ENCODE results near the gene MYBPC2. TPM values are rescaled to one million over a fixed set of nuclear protein-coding genes. Genes with fewer than 3 reads are reported as not detected.

Gene MYBPC2
- total RNA-seq, 4 donors from 2014 or later: not detected

- no peak overlapping the region for H3K27ac ChIP-seq
- TF ChIP-seq EP300 (IDR thresholded peaks at IDR 0.05): no peak
- TF ChIP-seq CTCF (IDR thresholded peaks at IDR 0.05): no peak
- no peak for TF ChIP-seq POLR2A (IDR thresholded peaks at IDR 0.05)
- no peak for TF ChIP-seq POLR2AphosphoS5 (IDR thresholded peaks at IDR 0.05)
- H3K9me3 ChIP-seq: no peaks in the 10 kb centered on the region
- no peak overlapping the region for H3K4me3 ChIP-seq
- WGBS, 2 donors (ENCODE audit: low coverage in 1 of 2): 71 to 73% methylated on average over 3 of the region's 3 CpGs
- no peak for ATAC-seq
- peaks cover 0 to 12% (median 4%) of the 10 kb centered on the region in 3 donors for H3K4me1 ChIP-seq
- peaks cover 84% of the 10 kb centered on the region for H3K27me3 ChIP-seq
- H3K36me3 ChIP-seq: no peaks in the 10 kb centered on the region
Observed at GRCh38 chr19:50420808-50421207, 11.9 kb upstream of the MYBPC2 start.

GRCh38 chr19:50422397-50423278 is 10.1 kb upstream of the MYBPC2 start:
- WGBS, 2 donors (ENCODE audit: low coverage in 1 of 2): 68 to 80% methylated on average over 3 to 6 of the region's 18 CpGs
- Histone ChIP-seq H3K9me3 (no peaks in the 10 kb centered on the region), H3K4me1 (peaks cover 0 to 13% (median 4%) of the 10 kb centered on the region in 3 donors), H3K27me3 (peaks cover 74% of the 10 kb centered on the region), H3K4me3 (no peak overlapping the region), H3K36me3 (no peaks in the 10 kb centered on the region), H3K27ac (no peak overlapping the region)
- ATAC-seq: no peak
- TF ChIP-seq POLR2AphosphoS5 (IDR thresholded peaks at IDR 0.05) (no peak), CTCF (IDR thresholded peaks at IDR 0.05) (no peak), EP300 (IDR thresholded peaks at IDR 0.05) (no peak), POLR2A (IDR thresholded peaks at IDR 0.05) (no peak)

GRCh38 chr19:50423279-50424113 is 9.2 kb upstream of the MYBPC2 start:
- H3K9me3 ChIP-seq: no peaks in the 10 kb centered on the region
- H3K27me3 ChIP-seq: peaks cover 68% of the 10 kb centered on the region
- TF ChIP-seq POLR2A (IDR thresholded peaks at IDR 0.05) (no peak), CTCF (IDR thresholded peaks at IDR 0.05) (no peak), POLR2AphosphoS5 (IDR thresholded peaks at IDR 0.05) (no peak), EP300 (IDR thresholded peaks at IDR 0.05) (no peak)
- WGBS, 2 donors (ENCODE audit: low coverage in 1 of 2): 63 to 78% methylated on average over 2 to 7 of the region's 22 CpGs
- H3K4me1 ChIP-seq: peaks cover 0 to 17% (median 4%) of the 10 kb centered on the region in 3 donors
- H3K27ac ChIP-seq: no peak overlapping the region
- no peak for ATAC-seq
- H3K4me3 ChIP-seq: no peak overlapping the region
- no peaks in the 10 kb centered on the region for H3K36me3 ChIP-seq

GRCh38 chr19:50425581-50425980 is 7.1 kb upstream of the MYBPC2 start:
- H3K9me3 ChIP-seq: no peaks in the 10 kb centered on the region
- peaks cover 0 to 10% (median 0%) of the 10 kb centered on the region in 3 donors for H3K4me1 ChIP-seq
- no peak for TF ChIP-seq CTCF (IDR thresholded peaks at IDR 0.05)
- TF ChIP-seq POLR2AphosphoS5 (IDR thresholded peaks at IDR 0.05): no peak
- TF ChIP-seq EP300 (IDR thresholded peaks at IDR 0.05): no peak
- no peak for TF ChIP-seq POLR2A (IDR thresholded peaks at IDR 0.05)
- no peak overlapping the region for H3K4me3 ChIP-seq
- H3K27ac ChIP-seq: no peak overlapping the region
- H3K36me3 ChIP-seq: no peaks in the 10 kb centered on the region
- WGBS, 2 donors (ENCODE audit: low coverage in 1 of 2): 78 to 89% methylated on average over 4 to 5 of the region's 7 CpGs
- ATAC-seq: no peak
- peaks cover 61% of the 10 kb centered on the region for H3K27me3 ChIP-seq

All from gastroesophageal sphincter (tissue), 4 donors.